Endodermal cell (in vitro differentiated cells): ENCODE measurements around the gene STX12. TPM values are rescaled to one million over a fixed set of nuclear protein-coding genes. Genes with fewer than 3 reads are reported as not detected.
A peak's percentile ranks its signal among the peaks of the same experiment; 100 is the strongest.

Experiments used
- DNase-seq: peaks from one replicate; pipeline ENCODE4 v3.0.0-alpha.2; 2017
- H3K27ac ChIP-seq: 2 replicates; pipeline ENCODE4 v1.5.1; 2013; ENCODE audit warnings: mild to moderate bottlenecking, low read depth, low read length, moderate library complexity
- H3K27me3 ChIP-seq: 2 replicates; pipeline ENCODE4 v1.6.1; 2013; ENCODE audit warnings: mild to moderate bottlenecking, low read length, moderate library complexity; ENCODE audit not compliant: insufficient read depth, control insufficient read depth, poor library complexity, severe bottlenecking
- H3K36me3 ChIP-seq: 2 replicates; pipeline ENCODE4 v1.7.0; 2013; ENCODE audit warnings: mild to moderate bottlenecking, low read length, moderate library complexity; ENCODE audit not compliant: control insufficient read depth, insufficient read depth
- H3K4me1 ChIP-seq: one replicate; pipeline ENCODE4 v1.7.0; 2013; ENCODE audit warnings: low read length; ENCODE audit not compliant: control insufficient read depth, insufficient read depth
- H3K4me3 ChIP-seq: 2 replicates; pipeline ENCODE4 v1.5.1; 2013; ENCODE audit warnings: mild to moderate bottlenecking, low read length, moderate library complexity
- H3K9ac ChIP-seq: 2 replicates; pipeline ENCODE4 v1.6.1; 2013; ENCODE audit warnings: mild to moderate bottlenecking, low read length, moderate library complexity; ENCODE audit not compliant: poor library complexity, severe bottlenecking; ENCODE audit errors: extremely low read depth
- H3K9me3 ChIP-seq: 2 replicates; pipeline ENCODE4 v1.6.1; 2013; ENCODE audit warnings: mild to moderate bottlenecking, low read length, moderate library complexity; ENCODE audit not compliant: control insufficient read depth
- H3K27ac Mint-ChIP-seq: 2 replicates; pipeline ENCODE4 v1.8.0; 2020; ENCODE audit warnings: mixed read lengths
- H3K27me3 Mint-ChIP-seq: 2 replicates; pipeline ENCODE4 v1.8.0; 2021; ENCODE audit warnings: mild to moderate bottlenecking, mixed read lengths; ENCODE audit not compliant: insufficient read depth
- H3K36me3 Mint-ChIP-seq: 2 replicates; pipeline ENCODE4 v1.8.0; 2020; ENCODE audit warnings: low read depth, mixed read lengths
- H3K4me1 Mint-ChIP-seq: 2 replicates; pipeline ENCODE4 v1.8.0; 2020; ENCODE audit warnings: mixed read lengths
- H3K4me3 Mint-ChIP-seq: 2 replicates; pipeline ENCODE4 v1.8.0; 2020; ENCODE audit warnings: mild to moderate bottlenecking, moderate library complexity, mixed read lengths
- H3K9me3 Mint-ChIP-seq: 2 replicates; pipeline ENCODE4 v1.8.0; 2020; ENCODE audit warnings: mild to moderate bottlenecking, mixed read lengths
- WGBS, 2 experiments: methylation state at CpG; one replicate each; pipeline versions ENCODE4 v1.1.5 to v1.1.7; 2013; ENCODE audit warnings: missing lambda C conversion rate in 2 of 2, mixed read lengths in 1 of 2; ENCODE audit not compliant: insufficient coverage in 1 of 2, insufficient read length in 1 of 2; 5-methylcytosine and 5-hydroxymethylcytosine counted together
- total RNA-seq, 2 donors: library from RNA; stranded (reverse); fragmentation: NEBNext Ultra II Directional in 1 of 2; extraction: Animal tissue kit (Norgen Biotek cat#: 25700) in 1 of 2; gene quantifications; 2 replicates in 1 of 2; 3 replicates in 1 of 2; pipeline ENCODE4 v1.2.1, GENCODE V29; 2021
- TF ChIP-seq, protein P1 (sequence below): fragments of 200-600 bp; sonication (generic); conservative IDR thresholded peaks from 2 replicates; pipeline ENCODE4 v1.5.0; 2021; ENCODE audit warnings: antibody characterized with exemption, mild to moderate bottlenecking

The STX12 gene
- total RNA-seq, 2 donors from 2014 or later = 19.5 to 23.3 TPM

DNA sequence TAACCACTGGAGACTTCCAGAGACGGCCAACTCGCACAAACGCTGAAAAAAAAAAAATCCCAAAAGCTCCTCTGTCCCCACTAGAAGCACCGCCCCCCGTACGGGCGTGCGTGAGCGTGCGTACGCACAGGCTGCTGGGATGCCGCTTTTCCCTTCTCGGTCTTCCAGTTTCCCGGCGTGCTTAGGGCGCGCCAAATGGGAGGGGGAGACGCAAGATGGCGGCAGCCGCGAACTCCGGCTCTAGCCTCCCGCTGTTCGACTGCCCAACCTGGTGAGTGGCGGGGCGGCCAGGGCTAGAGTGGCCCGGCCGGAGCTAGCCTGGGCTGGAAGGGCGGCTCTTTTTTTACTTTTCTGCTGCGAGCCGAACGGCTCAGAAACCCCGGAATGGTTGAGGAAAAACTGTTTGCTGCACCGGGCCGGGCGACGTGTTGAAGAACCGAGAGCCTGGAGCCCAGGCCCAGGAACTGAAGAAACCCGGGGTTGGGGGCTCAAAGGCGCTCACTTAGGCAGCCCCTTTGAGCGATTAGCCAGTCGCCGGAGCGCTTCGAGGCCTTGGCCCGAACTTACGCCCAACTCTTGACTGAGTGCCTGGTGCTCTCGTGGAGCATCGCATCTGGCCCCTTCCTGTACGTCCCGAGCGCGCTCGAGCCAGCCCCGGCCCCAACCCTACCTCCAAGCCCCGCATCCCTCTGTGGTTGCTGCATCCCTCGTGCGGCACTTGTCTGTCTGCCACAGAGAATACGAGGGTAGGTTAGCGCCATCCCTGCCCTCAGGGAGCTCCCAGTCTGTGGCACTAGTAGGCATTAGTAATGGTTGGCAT is 57.8 kb downstream of the STX12 start, which contains the start of gene PPP1R8:
PPP1R8 (plus strand) TSS at position 162 of the 820 bp plus-strand sequence; CDS start at position 216, 54 bp downstream.
- H3K27ac Mint-ChIP-seq = peak within 1 kb of the TSS; percentile 99
- TF ChIP-seq, protein P1, sequence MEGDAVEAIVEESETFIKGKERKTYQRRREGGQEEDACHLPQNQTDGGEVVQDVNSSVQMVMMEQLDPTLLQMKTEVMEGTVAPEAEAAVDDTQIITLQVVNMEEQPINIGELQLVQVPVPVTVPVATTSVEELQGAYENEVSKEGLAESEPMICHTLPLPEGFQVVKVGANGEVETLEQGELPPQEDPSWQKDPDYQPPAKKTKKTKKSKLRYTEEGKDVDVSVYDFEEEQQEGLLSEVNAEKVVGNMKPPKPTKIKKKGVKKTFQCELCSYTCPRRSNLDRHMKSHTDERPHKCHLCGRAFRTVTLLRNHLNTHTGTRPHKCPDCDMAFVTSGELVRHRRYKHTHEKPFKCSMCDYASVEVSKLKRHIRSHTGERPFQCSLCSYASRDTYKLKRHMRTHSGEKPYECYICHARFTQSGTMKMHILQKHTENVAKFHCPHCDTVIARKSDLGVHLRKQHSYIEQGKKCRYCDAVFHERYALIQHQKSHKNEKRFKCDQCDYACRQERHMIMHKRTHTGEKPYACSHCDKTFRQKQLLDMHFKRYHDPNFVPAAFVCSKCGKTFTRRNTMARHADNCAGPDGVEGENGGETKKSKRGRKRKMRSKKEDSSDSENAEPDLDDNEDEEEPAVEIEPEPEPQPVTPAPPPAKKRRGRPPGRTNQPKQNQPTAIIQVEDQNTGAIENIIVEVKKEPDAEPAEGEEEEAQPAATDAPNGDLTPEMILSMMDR = no peak
- Histone ChIP-seq H3K9ac (peak within 1 kb of the TSS; percentile 98), H3K27me3 (no peaks in the 10 kb centered on the region), H3K27ac (peak within 1 kb of the TSS; percentile 95), H3K4me3 (peak within 1 kb of the TSS; percentile 94), H3K36me3 (peaks cover 31% of the 10 kb centered on the region), H3K9me3 (no peaks in the 10 kb centered on the region), H3K4me1 (peaks cover 3% of the 10 kb centered on the region)
- no peaks in the 10 kb centered on the region for H3K9me3 Mint-ChIP-seq
- H3K36me3 Mint-ChIP-seq = peaks cover 18% of the 10 kb centered on the region
- H3K4me3 Mint-ChIP-seq = peak within 1 kb of the TSS; percentile 98
- 0 to 1% methylated on average over 42 to 60 of the region's 60 CpGs for WGBS, 2 experiments
- no peaks in the 10 kb centered on the region for H3K27me3 Mint-ChIP-seq
- H3K4me1 Mint-ChIP-seq = peaks cover 19% of the 10 kb centered on the region
- peak; percentile 97 for DNase-seq

DNA sequence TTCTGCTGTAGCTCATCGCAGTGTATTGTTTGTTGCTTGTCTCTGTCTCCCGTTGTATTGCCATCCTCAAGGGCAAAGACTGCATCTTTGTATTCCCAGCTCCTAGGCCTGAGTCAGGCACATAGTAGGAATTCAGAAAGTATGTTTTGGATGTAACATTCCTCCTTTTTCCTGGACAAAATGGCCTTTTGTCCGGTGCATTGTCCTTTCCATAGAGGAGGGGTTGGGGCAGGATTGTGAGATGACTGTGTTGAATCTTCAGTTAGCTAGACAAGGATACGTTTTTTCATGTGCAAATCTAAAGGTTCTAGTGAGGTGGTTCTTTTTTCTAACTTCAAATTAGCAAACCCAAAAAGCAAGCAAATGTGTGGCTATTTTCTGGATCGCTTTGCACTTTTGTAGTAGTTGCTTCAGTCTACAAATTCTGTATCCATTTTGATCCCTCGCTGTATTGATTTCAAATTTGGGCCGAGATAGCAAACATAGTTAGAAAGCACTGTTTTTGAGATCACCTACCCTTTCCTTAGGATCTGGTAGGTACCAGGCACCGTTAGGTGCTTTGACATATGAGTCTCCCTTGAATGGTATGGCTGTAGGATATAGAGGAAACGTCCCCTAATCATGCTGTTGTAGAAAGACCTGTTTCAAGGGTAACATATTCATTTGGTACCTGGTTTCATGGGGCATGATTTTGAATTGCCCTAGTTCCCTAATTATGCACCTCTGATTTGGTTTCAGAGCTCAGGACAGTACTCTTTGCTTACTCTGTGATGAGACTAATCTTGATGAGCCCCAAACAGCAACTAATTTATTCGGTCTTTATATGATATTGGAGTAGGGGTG is 58.8 kb downstream of the STX12 start:
- Mint-ChIP-seq H3K9me3 (no peaks in the 10 kb centered on the region), H3K27me3 (no peaks in the 10 kb centered on the region), H3K4me3 (peak overlapping the region; percentile 98), H3K27ac (peak overlapping the region; percentile 99), H3K4me1 (peaks cover 19% of the 10 kb centered on the region), H3K36me3 (peaks cover 24% of the 10 kb centered on the region)
- Histone ChIP-seq H3K27ac (no peak overlapping the region), H3K4me3 (peak overlapping the region; percentile 94), H3K9me3 (no peaks in the 10 kb centered on the region), H3K9ac (peak overlapping the region; percentile 98), H3K27me3 (no peaks in the 10 kb centered on the region), H3K4me1 (peaks cover 3% of the 10 kb centered on the region), H3K36me3 (peaks cover 38% of the 10 kb centered on the region)
- no peak for DNase-seq
- TF ChIP-seq, protein P1 = no peak
- 56 to 82% methylated on average over 6 to 10 of the region's 10 CpGs for WGBS, 2 experiments

DNA sequence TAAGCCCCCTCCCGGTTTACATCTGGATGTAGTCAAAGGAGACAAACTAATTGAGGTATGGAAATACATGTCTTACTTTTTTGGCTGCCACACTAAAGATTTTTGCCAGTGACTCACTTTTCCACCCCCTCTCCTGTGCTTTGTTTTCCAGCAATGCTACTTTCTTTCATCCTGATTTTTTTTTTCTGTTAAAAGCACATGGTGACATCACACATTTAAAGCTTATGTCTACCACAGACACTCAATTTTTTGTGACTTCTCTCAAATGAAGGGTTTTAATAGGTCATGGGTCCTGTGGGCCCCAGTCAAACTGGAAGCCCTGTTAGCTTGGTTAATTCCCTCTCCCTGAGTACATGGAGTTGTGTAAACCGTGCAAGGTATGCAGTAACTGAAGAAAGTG is 59.7 kb downstream of the STX12 start:
- Mint-ChIP-seq H3K27me3 (no peaks in the 10 kb centered on the region), H3K27ac (peak overlapping the region; percentile 33), H3K4me3 (no peak overlapping the region), H3K36me3 (peaks cover 31% of the 10 kb centered on the region), H3K4me1 (peaks cover 19% of the 10 kb centered on the region), H3K9me3 (no peaks in the 10 kb centered on the region)
- 94 to 100% methylated on average over 1 to 2 of the region's 2 CpGs for WGBS, 2 experiments
- Histone ChIP-seq H3K36me3 (peaks cover 42% of the 10 kb centered on the region), H3K9ac (no peak overlapping the region), H3K9me3 (no peaks in the 10 kb centered on the region), H3K27ac (no peak overlapping the region), H3K27me3 (no peaks in the 10 kb centered on the region), H3K4me1 (peaks cover 3% of the 10 kb centered on the region), H3K4me3 (peak overlapping the region; percentile 94)
- DNase-seq = no peak
- TF ChIP-seq, protein P1 = no peak
